Kidney glomerular epithelial cell (primary cell): ENCODE measurements around the gene GOLGA6C.
"Not testable (repeated sequence)": the region's sequence is repeated elsewhere in the genome, so short reads cannot be mapped to it uniquely, and the experiment has no call there.

Experiments
- DNase-seq: peaks from one replicate; lab custom pipeline; 2025; lab: John Stamatoyannopoulos, UW

Gene GOLGA6C

GRCh38 chr15:75252285-75252684 lies 5.8 kb upstream of the GOLGA6C start:
- DNase-seq = not testable (repeated sequence)

DNA sequence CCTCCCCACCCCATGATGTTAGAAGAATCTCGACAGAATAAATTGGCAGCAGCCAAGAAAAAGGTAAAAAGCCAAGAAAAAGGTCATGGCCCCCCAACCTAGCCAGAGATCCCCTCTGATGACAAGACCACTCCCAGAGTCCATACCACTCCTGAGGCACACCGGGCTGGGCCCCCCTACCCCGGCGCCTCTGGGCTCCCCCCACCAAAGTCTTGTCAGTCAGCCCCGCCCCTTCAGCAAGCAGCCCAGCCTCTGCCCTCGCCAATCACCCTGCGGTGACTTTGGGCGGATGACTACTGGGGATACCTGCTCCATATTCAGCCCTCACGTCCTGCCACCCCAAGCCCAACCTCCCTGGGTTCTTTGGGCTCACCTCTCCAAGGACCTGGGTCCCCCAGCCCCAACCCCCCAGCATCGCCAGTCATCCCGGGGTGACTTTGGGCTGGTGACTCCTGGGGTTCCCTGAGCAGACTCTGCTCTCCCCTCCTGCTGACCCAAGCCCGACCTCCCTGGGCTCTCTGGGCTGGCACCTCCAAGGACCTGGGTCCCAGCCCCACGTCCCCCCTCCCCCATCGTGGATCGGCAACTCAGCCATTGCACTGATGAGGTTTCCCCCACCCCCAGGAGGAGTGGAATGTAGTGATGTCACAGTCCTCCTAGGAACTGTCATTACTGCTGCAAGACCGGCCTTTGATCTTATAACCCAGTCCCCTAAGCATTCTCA lies 648 bp downstream of the GOLGA6C start:
- not testable (repeated sequence) for DNase-seq

- not testable (repeated sequence) for DNase-seq
Observed at GRCh38 chr15:75259873-75260272, 1.7 kb downstream of the GOLGA6C start.

GRCh38 chr15:75273751-75274359 lies 15.7 kb downstream of the GOLGA6C start:
- DNase-seq = not testable (repeated sequence)

DNA sequence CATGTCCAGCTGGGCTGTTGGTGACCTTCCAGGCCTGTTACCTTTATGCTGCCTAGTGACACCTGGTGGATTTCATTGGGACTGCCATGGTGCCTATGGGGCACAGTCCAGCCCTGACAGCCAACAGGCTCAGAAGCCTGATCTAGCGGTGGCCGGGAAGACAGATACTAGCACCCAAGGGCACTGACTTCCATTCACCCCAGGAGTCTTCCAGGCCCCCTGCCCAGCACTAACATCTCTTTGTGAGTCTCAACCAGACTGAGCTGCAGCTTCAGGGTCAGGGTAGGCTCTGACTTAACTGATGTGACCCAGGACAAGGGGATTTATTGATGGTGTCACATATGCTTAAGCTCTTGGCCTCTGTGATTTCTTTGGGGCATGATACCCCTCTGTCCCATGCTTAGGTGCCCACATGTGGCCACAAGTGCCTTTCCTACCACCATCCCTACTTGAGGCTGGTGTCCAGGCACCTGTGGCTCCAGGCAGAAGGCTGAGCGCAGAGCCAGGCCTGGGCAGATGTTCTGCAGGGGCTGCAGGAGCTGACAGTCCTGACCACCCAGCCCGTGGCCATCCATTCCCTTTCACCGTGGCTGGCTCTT lies 16.5 kb downstream of the GOLGA6C start:
- not testable (repeated sequence) for DNase-seq

DNA sequence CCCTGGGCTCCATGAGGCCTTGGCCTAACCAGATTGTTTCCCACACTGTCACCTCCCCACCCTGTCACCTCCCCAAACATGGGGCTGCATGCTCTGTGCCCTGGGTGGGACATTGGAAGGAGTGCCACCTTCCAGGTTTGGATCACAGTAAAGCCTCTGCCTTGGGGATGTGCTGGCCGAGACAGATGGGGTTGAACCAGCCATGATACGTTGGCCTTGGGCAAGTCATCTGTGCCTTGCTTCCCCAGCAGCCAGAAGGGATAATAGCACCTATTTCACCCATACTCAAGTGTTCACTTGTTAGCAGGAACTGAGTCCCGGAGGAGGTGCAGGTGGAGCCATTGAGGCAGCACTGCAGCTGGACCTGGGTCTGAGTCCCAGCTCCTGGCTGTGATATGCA lies 17.5 kb downstream of the GOLGA6C start:
- not testable (repeated sequence) for DNase-seq

GRCh38 chr15:75278497-75278896 lies 20.4 kb downstream of the GOLGA6C start:
- DNase-seq = not testable (repeated sequence)

DNA sequence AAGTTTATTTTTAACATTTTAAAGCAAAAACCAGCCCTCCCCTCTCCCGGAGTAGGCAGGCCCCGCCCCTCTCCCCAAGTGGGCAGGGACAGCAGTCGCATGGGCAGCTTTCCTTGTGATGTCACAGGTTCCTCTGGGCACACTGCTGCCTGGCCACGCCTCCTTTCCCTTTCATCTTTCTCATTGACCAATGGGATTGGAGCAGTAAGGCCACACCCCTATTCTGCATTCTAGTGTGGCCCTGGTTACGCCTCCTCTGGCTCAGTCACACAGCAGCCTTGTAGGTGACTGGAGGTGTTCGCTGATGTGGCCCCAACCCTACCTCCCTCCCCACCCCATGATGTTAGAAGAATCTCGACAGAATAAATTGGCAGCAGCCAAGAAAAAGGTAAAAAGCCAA lies 24.4 kb downstream of the GOLGA6C start, which contains the start of gene GOLGA6D:
Gene GOLGA6D, plus strand, starts transcription at position 264 of the 400 bp plus-strand sequence. Its CDS starts 41 bp downstream, at position 305.
- DNase-seq = not testable (repeated sequence)

DNA sequence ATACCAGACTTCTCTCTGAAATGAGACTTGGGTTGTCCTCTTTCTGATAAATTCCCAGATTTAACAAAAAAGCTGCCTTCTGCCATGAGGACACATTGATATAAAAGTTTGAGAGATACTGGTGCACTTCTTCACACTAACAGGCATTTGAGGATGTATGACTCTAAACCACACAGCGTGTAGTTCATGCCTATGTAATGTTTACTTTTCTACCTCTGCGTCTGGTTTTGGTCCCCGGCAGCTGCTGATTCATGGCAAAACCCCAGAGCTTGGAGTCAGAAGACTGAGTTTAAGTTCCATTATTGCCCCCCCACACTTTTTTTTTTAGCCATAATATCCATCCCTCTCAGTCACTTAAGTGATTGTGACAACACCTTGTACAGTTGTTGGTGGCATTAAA lies 26.0 kb downstream of the GOLGA6C start:
- DNase-seq = not testable (repeated sequence)

DNA sequence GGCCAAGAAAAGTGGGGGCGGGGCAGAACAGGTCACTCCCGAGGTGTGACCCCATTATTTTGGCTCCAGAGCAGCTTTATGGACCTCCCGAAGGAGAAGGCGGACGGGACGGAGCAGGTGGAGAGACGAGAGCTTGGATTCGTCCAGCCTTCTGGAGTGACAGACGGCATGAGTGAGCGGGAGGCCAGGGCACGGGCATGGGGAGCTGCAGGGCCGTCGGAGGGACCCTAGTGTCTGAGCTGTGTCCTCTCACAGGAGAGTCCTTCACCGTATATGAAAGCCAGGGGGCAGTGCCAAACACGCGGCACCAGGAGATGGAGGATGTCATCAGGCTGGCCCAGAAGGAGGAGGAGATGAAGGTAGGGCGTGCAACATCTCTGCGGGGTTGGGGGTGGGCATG lies 35.5 kb downstream of the GOLGA6C start:
- not testable (repeated sequence) for DNase-seq

- not testable (repeated sequence) for DNase-seq
Observed at GRCh38 chr15:75298541-75299310, 40.6 kb downstream of the GOLGA6C start.

DNA sequence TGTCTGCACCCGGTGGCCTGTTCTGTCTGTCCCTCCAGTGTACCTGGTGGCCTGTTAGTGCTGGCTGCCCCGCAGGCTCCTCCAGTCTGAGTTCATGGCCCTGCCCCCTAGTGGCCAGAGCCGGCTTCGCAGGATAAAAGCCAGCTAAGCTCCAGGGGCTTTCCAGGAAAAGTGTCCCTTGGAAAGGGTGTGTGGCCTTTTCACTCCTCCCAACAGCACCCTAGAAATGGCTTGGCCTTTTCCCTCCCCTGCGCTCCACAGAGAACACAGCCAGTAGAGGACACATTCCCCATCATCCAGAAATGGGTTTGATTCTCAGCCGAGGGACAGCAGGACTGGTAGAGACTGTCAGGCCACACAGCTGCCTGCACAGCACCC lies 41.2 kb downstream of the GOLGA6C start:
- DNase-seq = not testable (repeated sequence)

- DNase-seq = not testable (repeated sequence)
Observed at GRCh38 chr15:75300026-75300425, 41.9 kb downstream of the GOLGA6C start.

GRCh38 chr15:75302318-75302717 lies 44.2 kb downstream of the GOLGA6C start:
- DNase-seq = no peak

- DNase-seq = not testable (repeated sequence)
Observed at GRCh38 chr15:75302753-75303152, 44.6 kb downstream of the GOLGA6C start.

DNA sequence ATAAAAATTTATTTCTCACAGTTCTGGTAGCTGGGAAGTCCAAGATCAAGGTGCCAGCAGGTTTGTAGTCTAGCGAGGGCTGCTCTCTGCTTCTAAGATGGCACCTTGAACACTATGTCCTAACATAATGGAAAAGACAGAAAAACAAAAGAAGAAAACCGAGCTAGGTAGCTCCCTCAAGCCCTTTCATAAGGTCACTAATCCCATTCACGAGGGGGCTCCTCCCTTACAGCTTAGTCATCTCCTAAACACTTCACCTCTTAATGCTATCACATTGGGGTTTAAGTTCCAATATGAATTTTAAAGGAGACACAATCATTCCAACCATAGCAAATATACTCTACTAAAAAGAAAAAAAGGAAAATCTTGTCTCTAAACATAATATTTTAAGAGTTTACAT lies 48.1 kb downstream of the GOLGA6C start:
- no peak for DNase-seq

- peak; percentile 5 for DNase-seq
Observed at GRCh38 chr15:75307778-75308390, 49.8 kb downstream of the GOLGA6C start.

DNA sequence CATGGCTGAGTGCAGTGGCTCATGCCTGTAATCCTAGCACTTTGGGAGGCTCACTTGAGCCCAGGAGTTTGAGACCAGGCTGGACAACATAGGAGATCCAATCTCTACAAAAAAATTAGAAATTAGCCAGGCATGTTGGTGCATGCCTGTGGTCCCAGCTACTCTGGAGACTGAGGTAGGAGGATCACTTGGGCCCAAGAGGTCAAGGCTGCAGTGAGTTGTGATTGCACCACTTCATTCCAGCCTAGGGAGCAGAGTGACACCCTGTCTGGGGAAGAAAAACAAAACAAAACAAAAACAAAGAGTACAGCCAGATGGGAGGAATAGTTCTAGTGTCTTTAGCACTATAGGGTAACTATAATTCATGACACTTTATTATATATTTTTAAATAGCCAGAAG lies 51.6 kb downstream of the GOLGA6C start:
- peak; percentile 23 for DNase-seq

- not testable (repeated sequence) for DNase-seq
Observed at GRCh38 chr15:75312548-75312947, 54.4 kb downstream of the GOLGA6C start.

DNA sequence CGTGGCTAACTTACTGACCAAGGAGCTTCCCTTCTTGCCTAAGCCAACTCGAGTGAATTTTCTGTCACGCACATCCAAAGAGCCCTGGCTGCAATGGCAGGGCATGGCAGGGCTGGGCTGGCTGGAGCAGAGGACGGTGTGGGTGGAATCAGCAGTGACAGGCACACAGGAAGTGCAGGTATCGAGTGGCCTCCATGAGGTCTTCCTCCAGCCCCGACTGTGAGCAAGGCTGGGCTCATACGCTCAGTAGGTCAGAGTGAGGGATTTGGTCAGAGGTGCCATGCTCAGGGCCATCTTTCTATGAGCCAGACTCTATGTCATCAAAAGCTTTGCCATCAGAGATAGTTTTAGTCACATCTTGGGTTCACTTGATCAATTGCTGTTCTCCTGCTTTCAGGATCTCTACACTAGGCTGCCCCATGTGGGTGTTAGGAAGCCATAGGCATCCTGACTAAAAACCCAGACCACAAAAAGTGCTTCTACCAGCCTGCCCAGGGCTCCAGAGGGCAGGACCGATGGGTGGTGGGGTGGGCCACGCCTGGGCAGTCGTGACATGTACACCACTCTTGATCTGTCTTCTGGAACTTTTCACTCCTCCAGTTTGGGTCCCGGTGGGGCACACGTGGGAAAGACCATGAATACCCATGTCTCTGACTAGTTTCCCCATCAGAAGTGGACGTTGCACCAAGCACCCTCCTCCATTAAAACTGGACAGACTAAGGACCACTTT lies 55.1 kb downstream of the GOLGA6C start:
- DNase-seq = no peak
